Measurements from ENCODE around the gene METRNL.

The METRNL gene

DNA sequence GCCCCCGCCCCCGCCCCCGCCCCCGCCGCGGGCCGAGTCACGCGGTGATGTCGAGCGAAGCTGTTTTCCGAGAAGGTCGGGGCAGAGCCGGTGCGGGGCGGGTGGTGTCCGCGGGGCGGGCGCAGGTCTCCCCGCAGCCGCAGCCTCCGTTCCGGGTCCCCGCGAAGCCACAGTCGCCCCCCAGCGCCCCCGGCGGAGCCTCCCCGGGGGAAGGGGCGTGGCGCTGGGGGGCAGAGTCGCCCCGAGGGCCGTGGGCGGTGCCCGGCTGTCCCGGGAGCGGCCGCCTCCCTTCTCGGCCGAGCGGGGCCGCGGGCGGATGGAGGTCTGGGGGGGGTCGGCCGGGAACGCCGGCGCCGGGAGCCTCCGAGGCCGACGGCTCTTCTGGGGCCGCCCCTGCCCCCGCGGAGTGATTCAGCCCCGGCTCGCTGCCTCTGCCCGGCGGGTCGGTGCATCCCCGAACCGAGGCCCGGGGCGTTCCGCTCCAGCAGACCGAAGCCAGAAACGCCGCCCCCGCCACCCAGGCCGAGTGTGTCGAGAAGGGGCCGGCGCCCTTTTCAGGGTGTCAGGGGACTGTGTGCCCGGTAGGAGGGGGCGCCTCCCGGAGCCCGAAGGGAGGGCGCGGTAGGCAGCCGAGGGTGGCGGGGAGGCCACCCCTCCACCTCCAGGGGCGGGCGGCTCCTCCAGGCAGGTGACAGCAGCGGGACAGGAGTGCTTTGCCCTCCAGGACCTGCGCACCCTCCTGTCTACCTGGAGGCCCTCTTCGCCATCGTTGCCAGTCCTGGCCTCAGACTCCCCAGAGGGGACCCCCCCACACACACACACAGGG lies 1.7 kb downstream of the METRNL start:
- DNase-seq (ENCODE audit: low spot score): peak; percentile 91
- TF ChIP-seq, protein P1, sequence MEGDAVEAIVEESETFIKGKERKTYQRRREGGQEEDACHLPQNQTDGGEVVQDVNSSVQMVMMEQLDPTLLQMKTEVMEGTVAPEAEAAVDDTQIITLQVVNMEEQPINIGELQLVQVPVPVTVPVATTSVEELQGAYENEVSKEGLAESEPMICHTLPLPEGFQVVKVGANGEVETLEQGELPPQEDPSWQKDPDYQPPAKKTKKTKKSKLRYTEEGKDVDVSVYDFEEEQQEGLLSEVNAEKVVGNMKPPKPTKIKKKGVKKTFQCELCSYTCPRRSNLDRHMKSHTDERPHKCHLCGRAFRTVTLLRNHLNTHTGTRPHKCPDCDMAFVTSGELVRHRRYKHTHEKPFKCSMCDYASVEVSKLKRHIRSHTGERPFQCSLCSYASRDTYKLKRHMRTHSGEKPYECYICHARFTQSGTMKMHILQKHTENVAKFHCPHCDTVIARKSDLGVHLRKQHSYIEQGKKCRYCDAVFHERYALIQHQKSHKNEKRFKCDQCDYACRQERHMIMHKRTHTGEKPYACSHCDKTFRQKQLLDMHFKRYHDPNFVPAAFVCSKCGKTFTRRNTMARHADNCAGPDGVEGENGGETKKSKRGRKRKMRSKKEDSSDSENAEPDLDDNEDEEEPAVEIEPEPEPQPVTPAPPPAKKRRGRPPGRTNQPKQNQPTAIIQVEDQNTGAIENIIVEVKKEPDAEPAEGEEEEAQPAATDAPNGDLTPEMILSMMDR (IDR thresholded peaks at IDR 0.05; ENCODE audit: extremely low read depth, missing control alignments): no peak

DNA sequence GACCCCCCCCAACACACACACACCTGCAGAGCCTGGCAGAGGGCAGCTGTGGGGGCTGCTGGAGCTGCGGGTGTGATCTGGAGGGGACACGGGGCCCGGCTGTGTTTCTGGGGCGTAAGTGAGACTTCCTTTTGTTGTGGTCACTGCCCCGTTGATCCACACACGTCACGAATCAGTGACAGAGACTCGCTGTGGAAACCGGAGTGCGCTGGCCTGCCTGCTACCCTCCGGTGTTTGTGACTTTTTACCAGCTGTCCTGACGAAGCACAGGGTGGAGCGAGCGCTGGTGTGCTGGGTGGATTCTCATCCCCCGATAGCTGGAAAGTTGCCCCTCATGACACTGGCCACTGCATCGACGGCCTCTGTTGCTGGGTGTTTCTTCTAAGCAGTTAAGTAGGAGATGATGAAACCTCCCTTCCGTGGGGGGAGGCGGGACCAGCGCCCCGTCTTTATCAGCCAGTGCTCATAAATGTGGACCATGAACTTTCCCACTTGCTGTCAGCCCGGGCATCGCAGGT lies 2.3 kb downstream of the METRNL start:
- peak; percentile 67 for DNase-seq (ENCODE audit: low spot score)
- TF ChIP-seq, protein P1 (IDR thresholded peaks at IDR 0.05; ENCODE audit: extremely low read depth, missing control alignments): no peak

DNA sequence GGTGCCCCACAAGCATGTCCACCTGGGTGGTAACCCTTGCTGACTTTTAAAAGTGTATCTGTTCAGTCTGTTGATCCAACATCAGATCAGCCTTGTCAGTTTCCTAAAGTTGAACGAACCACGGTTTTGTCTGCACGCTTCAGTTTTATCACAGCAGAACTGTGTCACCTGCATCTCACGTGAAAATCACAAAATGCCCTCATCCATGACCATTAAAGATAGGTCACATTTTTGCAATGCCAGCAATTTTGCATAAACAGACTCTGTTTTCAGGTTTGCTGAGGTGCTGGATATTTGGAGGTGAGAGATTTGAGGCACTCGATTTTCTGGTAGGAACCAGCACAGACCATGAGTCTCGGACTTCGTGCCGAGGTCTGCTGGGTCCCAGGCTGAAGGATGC lies 3.0 kb downstream of the METRNL start:
- no peak for DNase-seq (ENCODE audit: low spot score)
- TF ChIP-seq, protein P1 (IDR thresholded peaks at IDR 0.05; ENCODE audit: extremely low read depth, missing control alignments): no peak

DNA sequence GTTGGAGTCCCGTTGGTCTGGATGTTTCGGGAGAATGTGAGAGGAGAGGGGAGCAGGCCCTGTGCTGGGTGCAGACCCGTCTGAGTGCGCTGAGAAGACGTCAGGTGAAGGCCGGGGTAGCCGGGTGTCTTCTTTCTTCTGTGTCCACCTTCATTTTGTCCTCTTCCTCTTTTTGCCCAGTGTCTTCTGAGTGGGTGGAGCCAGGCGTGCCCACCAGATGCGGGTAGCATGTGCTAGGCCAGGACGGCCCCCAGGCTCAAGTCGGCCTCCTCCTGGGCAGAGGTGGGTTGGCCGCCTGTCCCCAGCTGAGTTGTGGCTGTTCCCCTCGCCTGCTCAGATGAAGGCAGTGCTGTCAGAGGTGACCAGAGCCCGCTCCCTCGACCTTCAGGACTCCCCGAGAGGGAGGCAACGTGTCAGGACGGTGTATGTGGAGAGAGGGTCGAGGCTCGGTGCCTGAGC lies 3.5 kb downstream of the METRNL start:
- DNase-seq (ENCODE audit: low spot score): no peak
- TF ChIP-seq, protein P1 (IDR thresholded peaks at IDR 0.05; ENCODE audit: extremely low read depth, missing control alignments): no peak

DNA sequence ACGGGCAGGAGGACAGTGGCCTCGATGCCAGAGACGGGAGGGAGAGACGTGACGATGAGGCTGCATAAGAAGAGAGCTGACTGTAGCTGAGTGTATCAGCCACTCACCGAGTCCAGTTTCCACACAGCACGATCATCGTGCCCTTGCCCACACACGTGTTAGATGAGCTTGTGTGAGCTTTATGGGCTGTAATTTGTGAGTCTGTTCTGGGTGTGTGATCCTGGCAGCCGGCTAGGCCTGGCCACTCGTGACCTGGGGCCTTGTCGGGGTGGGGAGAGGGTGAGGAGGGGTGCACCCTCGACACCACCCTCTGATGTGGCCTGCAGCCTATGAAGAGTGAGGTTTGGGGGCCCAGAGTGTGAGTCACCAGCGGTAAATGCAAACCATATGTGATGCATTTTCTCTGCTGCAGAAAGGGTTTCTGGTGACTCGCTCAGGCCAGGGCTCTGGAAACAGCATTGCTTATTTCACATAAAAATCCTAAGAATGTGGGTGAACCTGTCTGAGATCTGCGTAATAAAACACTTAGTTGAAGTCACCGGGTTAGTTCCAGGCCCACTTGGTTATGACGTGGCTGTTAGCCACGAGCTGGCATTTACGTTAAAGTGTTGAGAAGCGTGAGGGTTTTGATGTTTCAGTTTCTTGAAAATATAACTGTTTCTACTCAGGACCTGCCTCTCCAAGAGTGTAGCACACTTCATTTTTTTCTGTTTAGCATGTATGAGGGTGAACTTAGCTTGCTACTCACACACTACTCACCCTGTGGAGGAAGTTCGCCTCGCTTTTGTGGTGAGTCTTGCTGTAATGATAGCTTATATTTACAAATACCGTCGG lies 4.2 kb downstream of the METRNL start:
- TF ChIP-seq, protein P1 (IDR thresholded peaks at IDR 0.05; ENCODE audit: extremely low read depth, missing control alignments): no peak
- DNase-seq (ENCODE audit: low spot score): no peak

DNA sequence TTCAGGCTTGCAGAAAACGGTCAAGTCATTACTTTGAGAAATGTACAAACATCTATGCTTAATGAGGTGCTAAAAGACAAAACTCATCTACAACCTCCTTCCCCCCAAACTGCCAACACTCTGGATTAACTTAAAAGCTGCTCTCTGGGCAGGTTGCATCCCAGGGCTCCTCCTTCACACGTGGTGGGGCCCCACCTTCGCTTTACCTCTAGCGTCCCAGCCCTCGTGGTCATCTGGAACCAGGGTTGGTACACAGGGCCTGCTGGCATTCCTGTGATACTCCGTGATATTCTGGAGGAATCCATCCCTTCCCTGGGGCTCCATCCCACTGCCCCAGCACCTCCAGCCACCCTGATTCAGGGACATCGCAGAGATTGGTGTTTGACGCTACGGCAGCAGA lies 4.8 kb downstream of the METRNL start:
- TF ChIP-seq, protein P1 (IDR thresholded peaks at IDR 0.05; ENCODE audit: extremely low read depth, missing control alignments): no peak
- no peak for DNase-seq (ENCODE audit: low spot score)

DNA sequence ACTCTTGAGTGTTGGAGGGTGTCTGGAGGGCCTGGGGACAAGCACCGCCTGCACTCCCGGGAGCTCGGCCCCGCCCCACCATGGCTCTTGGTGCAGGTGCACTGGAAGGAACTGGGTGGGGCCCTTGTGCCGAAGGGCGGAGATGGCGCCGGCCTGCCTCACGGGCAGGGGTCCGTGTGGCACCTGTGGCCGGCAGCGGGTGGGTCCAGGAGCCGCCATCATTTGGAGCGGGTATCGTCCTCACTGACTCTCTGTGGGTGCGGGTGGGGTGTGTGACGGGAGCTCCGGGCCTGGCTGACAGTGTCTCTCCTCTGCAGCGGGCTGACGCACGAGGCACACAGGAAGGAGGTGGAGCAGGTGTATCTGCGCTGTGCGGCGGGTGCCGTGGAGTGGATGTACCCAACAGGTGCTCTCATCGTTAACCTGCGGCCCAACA lies 5.2 kb downstream of the METRNL start:
- TF ChIP-seq, protein P1 (IDR thresholded peaks at IDR 0.05; ENCODE audit: extremely low read depth, missing control alignments): no peak
- no peak for DNase-seq (ENCODE audit: low spot score)
